GM21390 (cell line): Measurements from ENCODE around the gene ID2.

Experiments
- ATAC-seq: cut with Tn5 transposase; IDR thresholded peaks from one replicate; pipeline ENCODE4 v1.9.1; 2021; ENCODE audit not compliant: unreplicated experiment

Gene ID2

DNA sequence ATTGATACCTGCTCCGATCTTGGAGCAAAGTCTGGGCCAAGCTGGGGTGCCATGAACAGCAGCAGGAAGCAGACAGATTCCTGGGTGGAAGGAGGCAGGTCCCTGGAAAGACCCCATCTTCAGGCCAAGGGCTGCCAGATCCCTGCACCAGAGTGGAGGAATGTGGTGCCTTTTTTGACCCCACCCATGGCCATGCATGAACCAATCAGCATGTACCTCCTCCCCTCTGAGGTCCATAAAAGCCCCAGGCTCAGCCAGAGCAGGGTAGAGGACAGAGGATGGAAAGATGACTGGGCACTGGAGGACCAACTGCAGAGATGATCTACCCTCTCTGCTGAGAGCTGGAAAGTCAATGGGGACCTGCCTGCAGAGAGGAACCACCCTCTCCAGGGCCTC lies 34.4 kb upstream of the ID2 start:
- ATAC-seq = no peak

DNA sequence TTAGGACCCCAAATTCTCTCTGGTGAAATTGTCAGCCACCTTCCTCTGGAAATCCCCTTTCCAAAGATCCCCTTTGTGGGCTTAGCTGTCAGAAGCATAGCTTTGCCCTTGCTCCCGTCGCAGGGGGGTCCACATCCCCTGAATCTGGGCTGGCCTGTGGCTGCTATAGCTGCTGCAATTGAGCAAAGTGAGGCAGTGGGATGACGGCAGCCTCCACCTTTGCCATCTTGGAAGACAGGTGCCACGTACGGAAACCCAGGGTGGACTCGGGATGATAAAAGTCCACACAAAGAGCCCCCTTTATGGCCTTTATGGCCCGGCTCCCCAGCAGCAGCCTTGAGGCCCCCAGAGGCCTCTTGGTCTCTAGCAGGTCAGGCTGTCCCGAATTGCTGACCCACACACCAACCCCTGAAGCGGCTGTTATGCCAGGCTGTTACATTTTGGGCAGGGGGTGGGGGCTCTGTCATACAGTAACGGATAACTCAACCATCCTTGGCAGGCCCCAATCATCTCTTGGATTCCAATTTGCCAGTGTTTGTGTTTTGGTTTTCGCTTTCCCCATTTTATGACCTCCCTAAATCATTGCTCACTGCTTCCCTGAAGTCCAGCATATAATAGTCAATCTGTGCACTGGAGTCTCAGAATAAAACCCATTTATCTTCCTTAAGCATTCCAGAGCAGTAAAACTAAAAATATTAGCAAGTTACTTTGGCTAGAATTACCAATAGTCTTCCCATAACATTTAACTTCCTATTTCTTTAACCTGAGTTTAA lies 33.2 kb upstream of the ID2 start:
- no peak for ATAC-seq

DNA sequence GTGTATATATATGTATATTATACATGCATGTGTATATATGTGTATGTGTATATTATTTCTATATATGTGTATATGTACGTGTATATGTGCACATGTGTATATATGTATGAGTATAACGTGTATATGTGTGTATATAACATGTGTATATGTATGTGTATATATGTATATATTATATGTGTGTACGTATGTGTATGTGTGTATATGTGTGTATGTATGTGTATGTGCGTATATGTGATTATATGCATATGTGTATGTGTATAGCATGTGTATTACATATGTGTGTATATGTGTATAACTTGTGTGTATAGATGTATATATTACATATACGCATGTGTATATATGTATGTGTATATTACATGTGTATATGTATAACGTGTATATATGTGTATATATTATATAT lies 32.1 kb upstream of the ID2 start:
- no peak for ATAC-seq

- ATAC-seq = no peak
These were observed 31.6 kb upstream of the ID2 start for GRCh38 chr2:8650256-8650655.

GRCh38 chr2:8652774-8653426 lies 29.0 kb upstream of the ID2 start:
- ATAC-seq = no peak

- peak; percentile 51 for ATAC-seq
These were observed 28.4 kb upstream of the ID2 start for GRCh38 chr2:8653485-8653884.

DNA sequence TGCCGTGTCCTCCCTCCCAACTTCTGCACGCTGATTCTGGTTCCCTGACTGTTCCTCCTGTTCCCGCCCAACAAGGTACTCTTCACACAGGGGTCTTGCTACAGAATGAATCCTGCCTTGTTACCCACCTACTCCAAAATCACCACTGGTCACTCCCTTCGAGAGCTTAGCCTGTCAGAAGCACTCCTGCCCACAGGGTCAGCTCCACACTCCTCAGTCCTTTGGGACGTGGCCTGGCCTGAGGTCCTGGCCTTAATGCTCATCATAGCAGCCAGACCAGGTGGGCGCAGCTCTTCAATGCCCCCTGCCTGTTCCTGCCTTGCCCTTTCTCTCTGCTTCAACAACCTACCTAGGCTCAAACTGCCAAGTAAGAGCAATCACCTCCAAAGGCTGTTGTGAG lies 27.8 kb upstream of the ID2 start:
- no peak for ATAC-seq

DNA sequence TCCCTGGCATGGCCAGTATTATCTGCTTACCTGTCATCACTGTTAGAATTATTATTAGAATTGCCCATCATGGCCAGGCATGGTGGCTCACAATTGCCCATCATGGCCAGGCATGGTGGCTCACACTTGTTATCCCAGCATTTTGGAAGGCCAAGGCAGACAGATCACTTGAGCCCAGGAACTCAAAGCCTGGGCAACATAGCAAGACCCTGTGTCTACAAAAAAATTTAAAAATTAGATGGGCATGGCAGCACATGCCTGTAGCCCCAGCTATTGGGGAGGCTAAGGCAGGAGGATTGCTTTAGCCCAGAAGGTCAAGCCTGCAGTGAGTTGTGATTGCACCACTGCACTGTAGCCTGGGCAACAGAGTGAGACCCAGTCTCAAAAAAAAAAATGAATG lies 27.4 kb upstream of the ID2 start:
- no peak for ATAC-seq

DNA sequence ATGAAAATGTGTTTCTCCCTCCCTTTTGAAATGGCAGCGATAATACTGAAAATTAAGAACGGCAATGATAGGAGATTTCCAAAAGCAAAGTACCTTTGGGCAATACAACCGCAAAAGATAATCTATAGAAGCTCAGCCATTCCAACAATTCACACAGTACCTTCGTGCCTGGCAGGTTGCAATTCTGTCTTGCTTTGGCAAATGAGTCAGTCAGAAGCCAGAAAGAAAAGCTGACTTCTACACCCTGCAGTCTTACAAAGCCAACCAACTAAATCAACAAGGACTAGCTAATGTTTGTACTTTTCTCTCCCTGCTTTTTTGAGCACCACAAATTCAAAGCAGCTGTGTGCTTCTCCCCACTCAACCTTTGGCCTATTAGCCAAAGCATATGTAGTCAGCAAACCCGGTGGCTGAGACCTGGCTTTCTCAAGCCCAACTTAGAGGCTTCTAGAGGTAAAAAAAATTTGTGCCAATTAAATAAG lies 25.7 kb upstream of the ID2 start:
- ATAC-seq = no peak

GRCh38 chr2:8656811-8657210 lies 25.0 kb upstream of the ID2 start:
- no peak for ATAC-seq

- ATAC-seq = no peak
These were observed 24.3 kb upstream of the ID2 start for GRCh38 chr2:8657423-8658062.

GRCh38 chr2:8658064-8658862 lies 23.6 kb upstream of the ID2 start:
- ATAC-seq = no peak

DNA sequence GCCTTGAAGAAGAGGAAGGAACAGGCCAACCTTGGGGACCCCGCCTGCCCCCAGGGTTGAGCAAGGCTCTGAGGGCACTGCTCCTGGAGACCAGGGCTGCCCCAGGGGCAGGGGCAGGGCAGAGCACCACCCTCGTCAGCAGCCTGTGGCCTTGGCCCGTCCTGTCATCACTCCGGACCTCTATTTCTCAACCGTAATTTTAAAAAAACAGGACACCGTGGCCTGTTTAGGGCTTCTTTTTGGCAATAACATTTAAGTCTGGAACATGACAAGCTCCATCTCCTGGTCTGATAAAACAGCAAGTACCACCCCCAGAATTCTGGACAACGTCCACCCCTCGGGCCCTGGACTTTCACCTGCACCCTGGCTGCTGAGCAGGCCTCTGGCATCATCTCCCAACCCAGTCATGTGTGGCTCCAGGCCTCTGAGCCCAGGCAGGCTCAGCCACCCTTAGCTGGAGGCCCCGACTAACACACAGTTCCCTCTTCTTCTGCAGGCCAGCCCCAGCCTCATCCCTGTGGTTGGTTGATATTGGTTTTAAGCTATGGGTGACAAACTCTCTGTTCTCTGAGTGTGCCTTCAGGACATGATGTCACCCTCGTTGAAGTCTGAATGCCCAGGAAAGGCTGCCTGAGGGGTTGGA lies 22.6 kb upstream of the ID2 start:
- ATAC-seq = no peak

DNA sequence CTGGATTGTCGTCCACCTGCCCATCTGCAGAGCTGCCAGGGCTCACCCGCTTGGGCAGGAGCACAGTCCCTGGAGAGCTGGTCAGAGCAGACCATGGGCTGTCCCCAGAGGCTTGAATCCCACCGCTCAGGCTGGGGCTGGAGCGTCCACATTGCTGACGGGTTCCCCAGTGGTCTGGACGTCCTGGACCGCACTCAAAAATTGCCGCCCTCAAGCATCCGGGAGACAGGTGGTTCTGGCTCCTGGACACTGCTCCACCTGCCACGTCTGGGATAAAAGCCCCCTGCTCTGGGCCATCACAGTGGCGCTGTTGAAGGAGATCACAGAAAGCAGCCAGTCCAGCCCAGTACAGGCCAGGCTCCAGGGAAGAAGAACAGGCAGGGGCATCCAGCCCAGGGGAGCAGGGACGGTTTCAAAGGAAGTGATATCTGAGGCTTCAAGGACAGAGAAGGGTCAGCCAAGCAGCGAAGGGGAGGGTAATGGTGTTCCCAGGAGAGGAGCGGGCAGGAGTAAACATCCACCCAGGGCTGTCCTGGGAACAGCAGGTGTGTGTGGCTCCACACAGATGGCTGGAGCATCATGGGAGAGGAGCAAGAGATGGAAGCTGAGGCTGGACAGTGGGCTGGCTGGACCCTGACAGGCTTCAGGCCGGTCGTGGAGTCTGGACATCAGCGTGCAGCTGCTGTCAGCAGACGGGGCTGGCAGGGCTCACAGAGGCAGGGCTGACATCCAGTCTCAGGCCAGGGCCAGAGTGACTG lies 21.9 kb upstream of the ID2 start:
- ATAC-seq = no peak

- ATAC-seq = no peak
These were observed 20.6 kb upstream of the ID2 start for GRCh38 chr2:8661235-8661634.

GRCh38 chr2:8661736-8662135 lies 20.1 kb upstream of the ID2 start:
- ATAC-seq = no peak

DNA sequence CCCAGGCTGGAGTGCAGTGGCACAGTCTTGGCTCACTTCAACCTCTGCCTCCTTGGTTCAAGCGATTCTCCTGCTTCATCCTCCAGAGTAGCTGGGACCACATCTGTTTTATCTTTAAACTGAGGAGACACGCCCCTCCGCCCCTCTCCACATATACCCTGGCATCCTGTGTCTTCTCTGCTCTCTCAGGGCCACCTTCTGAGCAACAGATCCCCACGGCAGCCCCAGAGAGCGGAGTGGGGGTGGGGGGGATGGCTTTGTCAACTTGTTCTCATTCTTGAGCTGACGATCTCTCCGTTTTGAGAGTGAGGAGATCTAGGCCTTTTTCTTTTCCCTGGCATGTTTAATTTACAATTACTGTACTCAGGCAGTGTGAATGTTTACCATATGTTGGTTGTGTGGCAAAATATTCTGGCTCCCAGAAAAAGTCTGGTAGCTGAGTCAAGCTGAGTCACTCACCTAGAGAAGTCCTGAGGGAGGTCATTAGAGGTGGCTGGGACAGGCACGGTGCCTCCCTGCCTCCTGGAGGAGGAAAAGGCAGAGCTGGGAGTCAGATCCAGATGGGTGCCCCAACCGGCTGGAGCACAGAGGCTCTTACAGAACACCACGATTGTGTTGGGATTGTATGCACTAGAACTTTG lies 19.5 kb upstream of the ID2 start:
- no peak for ATAC-seq

- no peak for ATAC-seq
These were observed 17.9 kb upstream of the ID2 start for GRCh38 chr2:8663997-8664396.

DNA sequence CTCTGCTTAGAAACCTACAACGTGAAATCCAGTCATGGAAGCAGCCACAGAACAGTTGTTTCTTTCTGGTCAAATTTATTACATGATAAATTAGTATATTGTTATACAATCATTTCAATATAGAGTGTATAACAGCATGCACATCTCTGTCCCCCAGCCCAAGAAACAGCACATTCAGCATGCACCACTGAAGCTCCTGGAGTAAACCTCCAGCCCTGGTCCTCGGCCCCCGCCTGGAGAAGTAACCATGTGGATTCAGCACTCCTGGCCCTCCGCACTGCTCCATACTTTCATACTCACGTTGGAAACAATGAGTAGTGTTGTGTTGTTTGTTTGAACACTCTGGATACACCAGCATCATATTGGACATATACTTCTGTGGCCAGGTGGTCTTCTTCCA lies 15.3 kb upstream of the ID2 start:
- ATAC-seq = no peak
